Stimulated activated CD4-positive, alpha-beta T cell treated with anti-CD3 and anti-CD28 coated beads, Interleukin-2, amount 100 ng/mL, for 48 hours (primary cell): ENCODE measurements around the gene TGFBI.

Experiments used
- DNase-seq, 2 donors: peaks; one replicate each; pipeline ENCODE4 v3.0.0-alpha.2; 2020

The TGFBI gene

GRCh38 chr5:136028782-136029742 is at the start of gene TGFBI:
TSS of gene TGFBI (plus strand) at chr5:136028988. CDS start at chr5:136029056, 68 bp downstream.
- no peak for DNase-seq

DNA sequence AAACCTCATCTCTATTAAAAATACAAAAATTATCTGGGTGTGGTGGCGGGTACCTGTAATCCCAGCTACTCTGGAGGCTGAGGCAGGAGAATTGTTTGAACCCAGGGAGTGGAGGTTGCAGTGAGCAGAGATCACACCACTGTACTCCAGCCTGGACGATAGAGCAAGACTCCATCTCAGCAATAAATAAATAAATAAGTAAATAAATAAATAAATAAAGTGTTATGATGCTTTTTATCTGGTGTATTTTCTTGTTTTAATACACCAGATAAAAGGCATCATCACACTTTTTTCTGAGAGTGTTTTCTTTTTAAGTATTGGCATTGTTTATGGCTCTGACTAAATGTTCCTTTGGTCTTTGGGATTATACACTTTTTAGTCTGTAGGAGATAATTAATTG is 49.8 kb upstream of the TGFBI start:
- DNase-seq: no peak

DNA sequence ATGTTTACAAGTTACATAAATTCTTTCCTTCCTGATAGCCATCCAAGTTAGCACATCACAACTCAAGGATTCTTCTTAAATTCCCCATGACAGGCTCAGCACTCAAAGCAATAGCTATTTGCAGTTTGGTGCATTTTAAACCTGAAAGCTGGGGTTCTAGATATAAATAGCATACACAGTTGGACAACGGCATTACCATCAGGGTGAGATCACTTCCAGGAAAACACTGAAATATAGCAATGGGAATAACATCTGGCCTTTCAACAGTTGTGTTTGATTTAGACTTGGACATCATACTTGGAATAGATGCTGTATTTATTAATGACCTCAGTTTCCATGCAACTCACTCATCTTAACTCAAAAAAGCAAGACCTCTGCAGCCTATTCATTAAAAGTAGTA is 49.3 kb upstream of the TGFBI start:
- DNase-seq: no peak

- DNase-seq: no peak
Observed at GRCh38 chr5:135980620-135981019, 48.2 kb upstream of the TGFBI start.

- no peak for DNase-seq
Observed at GRCh38 chr5:135985951-135986350, 42.8 kb upstream of the TGFBI start.

GRCh38 chr5:135986401-135986800 is 42.4 kb upstream of the TGFBI start:
- no peak for DNase-seq

GRCh38 chr5:135986891-135987401 is 41.8 kb upstream of the TGFBI start:
- no peak for DNase-seq

GRCh38 chr5:135988546-135988945 is 40.2 kb upstream of the TGFBI start:
- DNase-seq: no peak

GRCh38 chr5:135989686-135990085 is 39.1 kb upstream of the TGFBI start:
- DNase-seq: no peak

- no peak for DNase-seq
Observed at GRCh38 chr5:135990528-135991255, 38.1 kb upstream of the TGFBI start.

DNA sequence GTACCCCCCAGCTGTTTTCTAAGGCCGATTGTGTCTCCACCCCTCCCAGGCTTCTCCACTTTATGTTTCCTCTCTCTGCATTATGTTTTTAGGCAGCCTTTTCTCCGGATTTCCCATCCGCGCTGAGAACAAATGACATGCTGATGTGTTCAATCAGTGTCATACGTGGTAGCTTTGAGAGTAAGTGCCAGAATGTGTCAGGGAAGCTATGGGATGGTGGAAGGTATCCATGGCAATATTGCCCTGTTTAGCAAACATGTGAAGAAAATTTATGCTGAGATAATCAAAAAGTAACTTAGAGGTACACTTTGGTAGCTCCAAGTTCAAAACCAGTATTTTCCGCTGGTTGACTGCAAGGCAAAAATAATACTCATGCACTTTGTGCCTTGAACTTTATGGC is 37.4 kb upstream of the TGFBI start:
- DNase-seq: no peak

GRCh38 chr5:135993335-135993879 is 35.4 kb upstream of the TGFBI start:
- DNase-seq: no peak

DNA sequence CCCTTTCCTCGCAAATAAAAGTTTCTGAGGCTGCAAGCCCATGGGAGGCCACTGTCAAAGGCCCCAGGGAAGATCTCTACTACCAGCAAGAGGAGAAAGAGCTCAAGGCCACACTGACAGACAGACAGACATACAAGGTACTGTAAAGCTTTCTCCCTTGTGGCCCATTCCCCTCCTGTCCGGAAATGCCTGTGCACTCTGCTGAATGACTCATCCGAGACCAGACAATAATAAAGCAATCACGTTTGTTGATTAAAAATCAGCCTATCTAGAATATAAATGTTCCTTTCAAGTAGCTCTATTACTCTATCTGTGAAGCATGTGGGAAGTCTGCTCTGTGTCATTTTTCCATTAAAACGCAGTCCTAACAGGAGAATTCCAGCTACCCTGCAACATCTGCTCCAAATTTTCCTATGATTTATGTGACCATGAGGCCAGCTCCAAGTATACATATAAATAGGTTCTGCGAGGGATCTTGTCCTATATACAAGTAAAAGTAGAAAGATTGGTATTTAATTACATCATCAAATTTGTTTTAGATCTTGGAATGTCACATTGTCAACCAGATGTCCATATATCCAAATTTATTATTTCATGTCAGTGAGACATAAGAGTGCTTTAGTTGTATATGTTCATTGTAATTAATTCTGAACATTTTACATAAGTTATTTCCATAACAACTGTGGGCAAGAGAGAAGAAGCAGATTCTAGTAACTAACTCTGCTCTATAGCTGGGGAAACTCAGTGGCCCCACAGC is 34.7 kb upstream of the TGFBI start:
- no peak for DNase-seq

- DNase-seq: no peak
Observed at GRCh38 chr5:135995976-135996375, 32.8 kb upstream of the TGFBI start.

- no peak for DNase-seq
Observed at GRCh38 chr5:135996611-135997010, 32.2 kb upstream of the TGFBI start.

GRCh38 chr5:135997673-135998335 is 31.0 kb upstream of the TGFBI start:
- DNase-seq: no peak

- no peak for DNase-seq
Observed at GRCh38 chr5:135998889-135999288, 29.9 kb upstream of the TGFBI start.

DNA sequence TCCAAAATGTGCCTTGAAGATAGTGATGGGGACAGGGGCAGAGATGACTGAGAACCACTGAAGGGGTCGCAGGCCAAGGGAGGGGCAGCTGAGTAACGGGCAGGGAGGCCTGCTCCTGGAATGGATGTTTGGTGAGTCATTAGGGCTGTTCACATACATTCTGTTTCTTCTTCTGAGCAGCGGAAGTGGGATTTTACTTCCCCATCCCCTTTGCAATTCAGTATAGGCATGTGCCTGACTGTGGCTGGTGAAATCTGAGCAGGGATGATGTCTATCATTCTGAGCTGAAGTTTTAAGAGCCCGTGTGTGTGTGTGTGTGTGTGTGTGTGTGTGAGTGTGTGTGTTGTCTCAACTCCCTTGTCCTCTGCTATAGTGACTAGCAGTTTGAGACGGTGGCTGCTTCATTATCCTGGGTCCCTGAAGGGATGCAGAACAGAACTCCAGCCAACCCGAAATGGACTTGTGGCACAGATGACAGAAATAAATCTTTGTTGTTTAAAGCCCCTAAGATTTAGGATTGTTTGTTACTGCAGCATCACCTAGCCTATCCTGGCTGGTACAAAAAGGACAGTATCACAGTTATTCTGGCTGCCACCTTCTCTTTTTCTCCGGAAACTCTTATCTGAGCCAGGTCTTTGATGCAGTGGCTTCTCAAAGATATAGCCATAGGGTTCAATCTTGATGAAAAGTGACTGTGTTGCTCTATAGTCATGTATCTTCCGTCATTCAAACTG is 29.2 kb upstream of the TGFBI start:
- no peak for DNase-seq

- DNase-seq: no peak
Observed at GRCh38 chr5:136000147-136000546, 28.6 kb upstream of the TGFBI start.

GRCh38 chr5:136000932-136001331 is 27.9 kb upstream of the TGFBI start:
- DNase-seq: no peak

DNA sequence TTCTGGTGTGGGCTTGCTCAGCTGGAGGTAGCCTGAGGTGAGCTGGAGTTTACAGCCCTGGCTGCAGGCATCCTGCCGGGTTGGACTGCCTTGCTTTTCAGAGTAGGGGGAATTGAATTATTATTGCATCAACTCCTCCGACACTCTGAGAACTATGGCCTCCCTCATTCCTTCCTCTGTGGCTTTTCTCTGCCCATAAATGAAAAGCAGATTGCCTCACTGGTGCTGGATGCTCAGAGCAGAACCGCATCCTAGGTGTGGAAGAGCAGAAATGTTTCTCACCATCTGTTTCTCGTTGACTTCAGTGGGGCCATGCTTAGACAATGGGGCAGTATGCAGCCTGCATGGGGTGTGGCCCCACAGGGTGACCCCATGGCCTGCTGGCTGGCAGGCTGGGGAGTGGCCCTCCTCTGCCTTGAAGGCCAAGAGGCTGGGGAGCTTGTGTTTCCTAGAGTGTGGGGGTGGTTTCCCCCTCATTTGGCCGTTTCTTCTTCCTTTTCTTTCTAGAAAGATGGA is 27.3 kb upstream of the TGFBI start:
- no peak for DNase-seq
